Neutrophil (primary cell): Measurements from ENCODE around the gene OIT3.

Experiments used
- H3K27ac ChIP-seq: fragments of 200-600 bp; sonication (generic); 2 replicates; pipeline ENCODE4 v1.5.1; 2016; ENCODE audit warnings: mild to moderate bottlenecking, moderate library complexity
- H3K27me3 ChIP-seq: fragments of 200-600 bp; sonication (generic); 2 replicates; pipeline ENCODE4 v1.6.0; 2016; ENCODE audit warnings: mild to moderate bottlenecking
- H3K36me3 ChIP-seq: fragments of 200-600 bp; sonication (generic); 2 replicates; pipeline ENCODE4 v1.5.1; 2017
- H3K4me1 ChIP-seq, 2 experiments: fragments of 200-600 bp in 1 of 2; sonication (generic) in 1 of 2; 1 replicate in 1 of 2; 2 replicates in 1 of 2; pipeline versions ENCODE4 v1.5.1 to v1.6.1; 2013 to 2016; ENCODE audit warnings: low read depth in 1 of 2, low read length in 1 of 2, mild to moderate bottlenecking in 1 of 2, moderate library complexity in 1 of 2; ENCODE audit not compliant: control insufficient read depth in 1 of 2, insufficient read depth in 1 of 2
- H3K4me3 ChIP-seq, 2 experiments: fragments of 200-600 bp in 1 of 2; sonication (generic) in 1 of 2; 1 replicate in 1 of 2; 2 replicates in 1 of 2; pipeline ENCODE4 v1.5.1; 2013 to 2016; ENCODE audit warnings: low read depth in 1 of 2, low read length in 1 of 2, mild to moderate bottlenecking in 1 of 2, moderate library complexity in 1 of 2
- H3K9me3 ChIP-seq: fragments of 200-600 bp; sonication (generic); 2 replicates; pipeline ENCODE4 v1.5.1; 2016
- CTCF ChIP-seq: fragments of 200-600 bp; sonication (generic); IDR thresholded peaks from 2 replicates; pipeline ENCODE4 v1.5.1; 2016; ENCODE audit warnings: antibody characterized with exemption

Gene OIT3

GRCh38 chr10:72893136-72893798 lies at the start of gene OIT3:
Gene OIT3 (plus strand): TSS chr10:72893739. CDS start chr10:72893799, 60 bp downstream.
- Histone ChIP-seq H3K36me3 (peaks cover 16% of the 10 kb centered on the region), H3K27ac (no peak within 1 kb of the TSS)

GRCh38 chr10:72846238-72846637 lies 47.3 kb upstream of the OIT3 start:
- no peaks in the 10 kb centered on the region for H3K27me3 ChIP-seq
- H3K4me1 ChIP-seq: peaks cover 18 to 24% of the 10 kb centered on the region in 2 experiments
- no peaks in the 10 kb centered on the region for H3K36me3 ChIP-seq
- H3K4me3 ChIP-seq: no peak overlapping the region
- no peaks in the 10 kb centered on the region for H3K9me3 ChIP-seq
- TF ChIP-seq CTCF: no peak
- no peak overlapping the region for H3K27ac ChIP-seq

More at GRCh38 chr10:72893136-72893798, at the start of gene OIT3:
- no peaks in the 10 kb centered on the region for H3K4me1 ChIP-seq
- H3K27me3 ChIP-seq: peaks cover 4% of the 10 kb centered on the region
- H3K9me3 ChIP-seq: no peaks in the 10 kb centered on the region
- TF ChIP-seq CTCF: no peak
- no peak within 1 kb of the TSS for H3K4me3 ChIP-seq

- Histone ChIP-seq H3K36me3 (no peaks in the 10 kb centered on the region), H3K27ac (peak overlapping the region; percentile 61), H3K27me3 (no peaks in the 10 kb centered on the region), H3K4me3 (no peak overlapping the region), H3K9me3 (no peaks in the 10 kb centered on the region), H3K4me1 (peaks cover 32 to 38% of the 10 kb centered on the region in 2 experiments)
- no peak for TF ChIP-seq CTCF
Observed at GRCh38 chr10:72847681-72848080, 45.9 kb upstream of the OIT3 start.

GRCh38 chr10:72850861-72851260 lies 42.7 kb upstream of the OIT3 start:
- no peaks in the 10 kb centered on the region for H3K27me3 ChIP-seq
- no peaks in the 10 kb centered on the region for H3K36me3 ChIP-seq
- H3K4me1 ChIP-seq: peaks cover 41 to 50% of the 10 kb centered on the region in 2 experiments
- no peak for TF ChIP-seq CTCF
- peak overlapping the region; percentile 71 for H3K27ac ChIP-seq
- H3K4me3 ChIP-seq: no peak overlapping the region
- H3K9me3 ChIP-seq: no peaks in the 10 kb centered on the region

GRCh38 chr10:72851509-72851908 lies 42.0 kb upstream of the OIT3 start:
- no peak for TF ChIP-seq CTCF

More at GRCh38 chr10:72851509-72851908, 42.0 kb upstream of the OIT3 start:
- Histone ChIP-seq H3K36me3 (no peaks in the 10 kb centered on the region), H3K4me3 (no peak overlapping the region), H3K27me3 (no peaks in the 10 kb centered on the region), H3K4me1 (peaks cover 41 to 50% of the 10 kb centered on the region in 2 experiments), H3K27ac (peak overlapping the region; percentile 71), H3K9me3 (no peaks in the 10 kb centered on the region)
